ENCODE data around the gene AOAH. TPM values are rescaled to one million over a fixed set of nuclear protein-coding genes. Genes with fewer than 3 reads are reported as not detected.

AOAH gene
- total and polyA plus RNA-seq, 2 donors from 2014 or later: 2.7 to 24.7 TPM

DNA sequence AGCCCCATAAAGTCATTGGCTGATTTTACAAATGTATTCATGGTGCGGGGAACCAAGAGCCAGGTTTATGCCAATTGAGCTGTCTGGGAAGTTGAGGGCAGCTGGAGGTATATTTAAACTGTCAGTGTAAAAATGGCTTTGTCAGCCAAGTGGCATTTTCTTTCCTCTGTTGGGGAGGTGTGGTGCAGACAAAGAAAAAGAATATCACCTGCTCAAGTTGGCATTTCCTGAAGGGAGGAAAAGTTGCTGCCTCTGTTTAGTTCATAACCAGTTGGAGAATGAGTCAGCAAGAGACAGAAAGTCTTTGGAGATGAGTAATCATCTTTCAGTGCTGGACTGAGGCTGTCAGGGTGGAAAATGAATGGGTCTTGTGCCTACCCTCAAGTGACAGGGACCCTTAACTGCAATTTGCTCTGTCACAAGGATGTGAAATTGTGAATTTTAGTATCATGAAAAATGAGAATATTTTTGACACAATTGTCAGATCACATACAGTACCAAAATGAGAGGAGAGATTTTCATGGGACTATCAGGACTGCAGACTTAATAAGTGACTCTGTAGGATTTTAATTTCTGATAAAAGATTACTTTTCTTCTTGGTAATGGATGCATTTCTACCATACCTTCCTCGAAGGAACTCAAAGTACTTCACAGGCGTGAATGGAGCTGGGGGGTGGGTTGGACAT, 197.3 kb downstream of the AOAH start:
- no peak for DNase-seq
- Histone ChIP-seq H3K9me3 (ENCODE audit: control insufficient read depth in 2 of 3, insufficient read depth in 1 of 3, low read length in 3 of 3) (no peaks in the 10 kb centered on the region), H3K9ac (ENCODE audit: low read length in 3 of 3) (no peak overlapping the region), H3K27me3 (ENCODE audit: control insufficient read depth, insufficient read depth, low read length) (no peaks in the 10 kb centered on the region), H3K27ac (ENCODE audit: low read depth in 2 of 2, low read length in 2 of 2) (no peak overlapping the region), H3K36me3 (ENCODE audit: control insufficient read depth in 2 of 3, insufficient read depth in 3 of 3, low read length in 3 of 3) (no peaks in the 10 kb centered on the region), H3K4me1 (ENCODE audit: control insufficient read depth in 2 of 3, insufficient read depth in 2 of 3, low read depth in 1 of 3, low read length in 3 of 3) (no peaks in the 10 kb centered on the region), H3K4me3 (ENCODE audit: low read length in 3 of 3) (no peak overlapping the region)
- FAIRE-seq: no peak
- TF ChIP-seq CTCF (IDR thresholded peaks at IDR 0.05; ENCODE audit: borderline replicate concordance, extremely low read depth, insufficient read depth): no peak
- intact Hi-C loops (cut with DNase I): no loop called here

- FAIRE-seq (no peak), DNase-seq (no peak)
- no peaks in the 10 kb centered on the region for H3K9me3 ChIP-seq (ENCODE audit: control insufficient read depth in 2 of 3, insufficient read depth in 1 of 3, low read length in 3 of 3)
- H3K4me3 ChIP-seq (ENCODE audit: low read length in 3 of 3): no peak overlapping the region
- H3K36me3 ChIP-seq (ENCODE audit: control insufficient read depth in 2 of 3, insufficient read depth in 3 of 3, low read length in 3 of 3): no peaks in the 10 kb centered on the region
- H3K27ac ChIP-seq (ENCODE audit: low read depth in 2 of 2, low read length in 2 of 2): no peak overlapping the region
- H3K27me3 ChIP-seq (ENCODE audit: control insufficient read depth, insufficient read depth, low read length): no peaks in the 10 kb centered on the region
- intact Hi-C loops (cut with DNase I): no loop called here
- no peak for TF ChIP-seq CTCF (IDR thresholded peaks at IDR 0.05; ENCODE audit: borderline replicate concordance, extremely low read depth, insufficient read depth)
- H3K4me1 ChIP-seq (ENCODE audit: control insufficient read depth in 2 of 3, insufficient read depth in 2 of 3, low read depth in 1 of 3, low read length in 3 of 3): no peaks in the 10 kb centered on the region
- H3K9ac ChIP-seq (ENCODE audit: low read length in 3 of 3): no peak overlapping the region
Observed at GRCh38 chr7:36523371-36524101, 200.8 kb downstream of the AOAH start.

GRCh38 chr7:36522453-36523007, 201.8 kb downstream of the AOAH start:
- no peaks in the 10 kb centered on the region for H3K36me3 ChIP-seq (ENCODE audit: control insufficient read depth in 2 of 3, insufficient read depth in 3 of 3, low read length in 3 of 3)
- intact Hi-C loops (cut with DNase I): no loop called here
- no peak for TF ChIP-seq CTCF (IDR thresholded peaks at IDR 0.05; ENCODE audit: borderline replicate concordance, extremely low read depth, insufficient read depth)
- DNase-seq: no peak
- no peak overlapping the region for H3K9ac ChIP-seq (ENCODE audit: low read length in 3 of 3)
- no peak overlapping the region for H3K4me3 ChIP-seq (ENCODE audit: low read length in 3 of 3)
- H3K27ac ChIP-seq (ENCODE audit: low read depth in 2 of 2, low read length in 2 of 2): no peak overlapping the region
- no peak for FAIRE-seq
- H3K4me1 ChIP-seq (ENCODE audit: control insufficient read depth in 2 of 3, insufficient read depth in 2 of 3, low read depth in 1 of 3, low read length in 3 of 3): no peaks in the 10 kb centered on the region
- H3K27me3 ChIP-seq (ENCODE audit: control insufficient read depth, insufficient read depth, low read length): no peaks in the 10 kb centered on the region
- no peaks in the 10 kb centered on the region for H3K9me3 ChIP-seq (ENCODE audit: control insufficient read depth in 2 of 3, insufficient read depth in 1 of 3, low read length in 3 of 3)

Data from kidney (tissue), 14 donors.